GM19043 (cell line): Measurements from ENCODE around the gene TYSND1.
"Not testable (repeated sequence)": the region's sequence is repeated elsewhere in the genome, so short reads cannot be mapped to it uniquely, and the experiment has no call there.

Source experiments
- ATAC-seq: cut with Tn5 transposase; IDR thresholded peaks from one replicate; pipeline ENCODE4 v1.9.1; 2021; ENCODE audit warnings: low read depth; ENCODE audit not compliant: unreplicated experiment

TYSND1 gene

GRCh38 chr10:70137135-70137534, 9.4 kb downstream of the TYSND1 start:
- ATAC-seq = no peak

DNA sequence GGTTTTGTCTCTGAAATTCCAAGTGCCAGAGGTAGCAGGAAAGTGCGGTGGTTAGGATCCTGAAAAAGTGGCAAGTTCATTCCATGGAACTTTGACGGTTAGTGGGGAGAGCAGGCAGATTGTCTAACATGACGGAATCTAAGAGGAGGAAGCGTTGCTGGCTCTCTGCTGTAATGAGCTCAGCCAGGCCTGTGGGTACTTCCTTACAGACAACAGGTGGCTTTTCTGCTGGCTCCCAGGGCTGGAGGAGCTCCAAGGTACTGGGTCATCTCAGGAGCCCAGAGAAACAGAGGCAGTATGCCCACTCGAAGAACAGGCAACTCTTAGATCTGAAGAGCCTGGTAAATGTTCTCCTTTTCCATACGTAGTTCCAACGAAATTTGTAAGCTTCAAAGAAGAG, 10.8 kb downstream of the TYSND1 start:
- ATAC-seq = no peak

DNA sequence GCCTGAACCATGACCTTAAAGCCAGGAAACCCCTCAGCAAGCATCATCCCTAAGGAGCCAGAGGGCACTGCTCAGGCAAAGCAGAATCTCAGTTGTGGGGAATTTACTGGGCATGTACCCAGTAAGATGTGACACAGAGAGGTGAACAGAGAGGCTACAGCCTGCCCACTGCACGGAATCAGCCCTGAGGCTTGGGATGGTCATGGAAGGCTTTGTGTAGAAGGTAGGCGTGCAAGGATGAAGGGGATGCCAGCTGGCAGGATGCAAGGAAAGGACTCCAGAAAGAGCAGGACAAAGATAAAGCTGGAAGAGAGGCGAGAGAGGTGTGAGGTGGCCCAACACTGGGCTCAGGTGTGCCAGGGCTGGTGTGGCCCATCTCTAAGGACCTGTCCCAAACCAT, 11.5 kb downstream of the TYSND1 start:
- ATAC-seq = no peak

DNA sequence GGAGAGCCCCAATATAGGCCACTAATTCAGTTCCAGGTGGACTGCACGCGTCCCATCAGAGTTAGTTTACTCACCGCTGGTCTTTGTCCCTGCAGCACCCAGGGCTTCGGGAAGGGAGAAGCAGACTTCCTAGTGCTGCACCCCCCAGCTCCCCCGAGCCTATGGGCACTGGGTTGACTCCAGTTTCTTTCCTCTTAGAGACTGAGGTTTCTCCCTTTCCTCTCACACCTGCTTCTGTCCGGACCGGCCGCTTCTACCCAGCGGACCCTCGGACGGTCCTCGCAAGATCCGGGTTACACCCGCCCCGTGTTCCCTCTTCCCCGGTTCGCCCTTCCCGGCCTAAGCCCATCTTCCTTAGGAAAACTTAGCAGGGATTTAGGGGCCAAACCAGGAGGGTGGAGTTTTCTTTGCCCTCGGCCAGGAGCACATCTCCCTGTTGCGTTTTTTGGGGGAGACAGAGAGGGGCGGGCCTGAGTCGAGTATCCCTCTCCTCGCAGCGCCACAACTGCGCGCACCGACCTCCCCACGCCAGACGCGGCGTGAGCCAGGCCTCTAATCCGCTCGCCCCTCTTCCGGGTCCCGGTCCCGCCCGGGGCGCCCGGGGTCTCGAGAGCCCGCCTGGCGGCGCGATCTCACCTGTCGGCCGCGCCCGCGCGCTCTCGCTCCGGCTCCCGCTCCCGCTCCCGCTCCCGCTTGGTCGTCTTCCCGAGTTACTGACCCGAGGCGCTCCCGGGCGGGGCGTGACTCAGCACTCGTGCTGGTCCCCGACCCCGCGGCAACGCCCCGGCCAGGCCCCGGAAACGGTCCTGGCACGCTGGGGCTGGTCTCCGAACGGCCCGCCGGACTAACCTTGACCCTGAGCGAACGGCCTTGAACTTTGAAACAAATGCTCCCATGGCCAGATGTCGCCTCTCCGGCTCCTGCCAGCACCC, 14.1 kb downstream of the TYSND1 start, which contains the start of gene AIFM2:
AIFM2 (minus strand) TSS at position 728 of the 932 bp plus-strand sequence. CDS start 8,741 bp downstream, outside the sequence.
- peak; percentile 64 for ATAC-seq

- ATAC-seq = no peak
These were observed 15.0 kb downstream of the TYSND1 start for GRCh38 chr10:70131560-70131937.

- ATAC-seq = no peak
These were observed 15.5 kb downstream of the TYSND1 start for GRCh38 chr10:70130878-70131559.

GRCh38 chr10:70126700-70127395, 19.7 kb downstream of the TYSND1 start:
- ATAC-seq = no peak

- ATAC-seq = no peak
These were observed 20.5 kb downstream of the TYSND1 start for GRCh38 chr10:70125918-70126552.

GRCh38 chr10:70124918-70125317, 21.6 kb downstream of the TYSND1 start:
- no peak for ATAC-seq

- no peak for ATAC-seq
These were observed 22.1 kb downstream of the TYSND1 start for GRCh38 chr10:70124415-70124814.

DNA sequence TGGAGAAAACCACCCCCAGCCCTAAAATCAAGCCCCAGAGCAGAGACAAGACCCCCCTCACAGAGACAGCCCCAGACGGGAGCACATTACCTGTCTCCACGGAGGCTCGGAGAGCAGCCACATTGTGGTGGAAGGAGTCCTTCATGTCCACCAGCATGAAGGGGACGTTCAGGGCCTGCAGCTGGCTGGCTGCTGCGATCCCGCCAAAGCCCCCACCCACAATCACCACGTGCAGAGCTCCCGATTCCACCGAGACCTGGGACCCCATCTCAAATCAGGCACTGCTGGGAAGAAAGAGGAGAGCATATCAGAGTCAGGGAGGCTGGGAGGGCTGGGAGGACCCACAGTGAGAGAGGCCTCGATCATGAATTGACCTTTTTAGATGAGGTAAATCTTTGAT, 22.7 kb downstream of the TYSND1 start:
- ATAC-seq = no peak

- not testable (repeated sequence) for ATAC-seq
These were observed 23.3 kb downstream of the TYSND1 start for GRCh38 chr10:70123166-70123565.

DNA sequence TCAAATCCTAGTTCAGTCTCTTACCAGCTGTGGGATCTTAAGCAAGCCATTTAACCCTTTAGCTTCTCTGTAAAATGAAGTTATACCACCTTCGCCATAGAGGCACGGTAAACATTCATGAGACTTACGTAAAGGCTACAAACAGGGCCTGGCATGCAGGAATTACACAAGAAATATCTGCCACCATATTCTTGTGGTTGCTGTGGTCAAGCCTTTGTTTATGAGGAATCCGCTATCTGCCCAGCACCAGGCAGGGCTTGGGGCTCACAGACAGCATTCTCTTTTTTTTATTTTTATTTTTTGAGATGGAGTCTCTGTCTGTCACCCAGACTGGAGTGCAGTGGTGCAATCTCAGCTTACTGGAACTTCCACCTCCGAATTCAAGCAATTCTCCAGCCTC, 23.8 kb downstream of the TYSND1 start:
- no peak for ATAC-seq

DNA sequence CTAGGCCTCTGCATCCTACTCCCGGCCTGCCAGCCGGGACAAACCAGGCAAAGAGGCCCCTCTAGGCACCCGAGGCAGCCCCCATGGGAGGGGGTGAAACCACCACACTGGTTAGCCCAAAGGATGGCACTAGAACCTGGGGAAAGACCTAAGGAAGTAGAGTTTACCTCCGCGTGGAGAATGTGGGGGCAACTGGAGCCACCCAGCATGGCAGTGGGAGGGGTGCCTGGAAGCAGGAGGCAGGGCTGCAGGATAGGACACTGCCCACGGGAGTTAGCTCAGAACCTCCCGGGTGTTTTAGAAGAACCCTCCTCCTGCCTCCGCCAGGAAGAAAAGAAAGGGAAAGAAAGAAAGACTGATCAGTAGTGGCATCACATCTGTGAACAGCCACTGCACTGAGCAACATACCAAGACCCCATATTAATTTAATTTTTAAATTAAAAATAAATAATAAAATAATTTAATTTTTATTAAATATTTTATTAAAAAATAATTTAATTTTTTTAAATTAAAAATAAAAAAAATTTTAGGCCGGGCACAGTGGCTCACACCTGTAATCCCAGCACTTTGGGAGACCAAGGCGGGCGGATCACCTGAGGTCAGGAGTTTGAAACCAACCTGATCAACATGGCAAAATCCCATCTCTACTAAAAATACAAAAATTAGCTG, 25.1 kb downstream of the TYSND1 start:
- no peak for ATAC-seq

DNA sequence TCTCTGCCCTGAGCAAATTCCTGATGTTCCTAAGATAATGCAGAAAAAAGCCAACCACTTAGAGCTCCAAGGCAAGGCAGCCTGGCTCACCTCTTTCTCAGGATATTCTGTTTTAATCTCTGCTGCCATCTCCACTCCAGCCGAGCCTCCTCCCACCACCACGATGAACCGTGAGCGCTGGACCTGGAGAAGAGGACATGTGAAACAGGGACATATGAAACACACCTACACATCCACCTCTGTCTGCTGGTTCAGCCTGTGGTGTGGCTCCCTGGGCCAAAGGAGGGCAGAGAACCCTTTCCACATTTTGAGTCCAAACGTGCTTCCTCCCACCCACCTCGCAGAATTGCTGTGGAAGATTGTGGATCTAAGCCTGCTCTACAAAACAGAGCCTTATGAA, 26.1 kb downstream of the TYSND1 start:
- no peak for ATAC-seq

DNA sequence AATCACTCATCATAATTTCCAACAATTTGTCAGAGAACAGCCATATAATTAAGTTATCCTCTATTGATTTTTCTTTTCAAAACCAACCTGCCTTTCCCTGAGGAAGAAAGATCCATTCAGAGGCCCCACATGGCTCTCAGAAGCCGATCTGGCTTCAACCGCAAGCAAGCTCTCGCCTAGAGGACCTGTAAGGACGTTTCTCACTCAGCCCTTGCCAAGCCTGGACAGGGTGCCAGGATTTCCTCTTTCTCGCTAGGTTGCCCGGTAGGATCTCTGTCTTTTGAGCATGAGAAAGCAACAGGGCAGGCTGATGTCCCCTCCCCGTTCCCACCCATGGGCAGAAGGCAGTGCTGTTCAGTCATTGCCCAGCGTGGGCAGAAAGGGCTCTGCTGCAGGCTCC, 26.9 kb downstream of the TYSND1 start:
- ATAC-seq = no peak

- no peak for ATAC-seq
These were observed 27.3 kb downstream of the TYSND1 start for GRCh38 chr10:70119197-70119596.

- ATAC-seq = no peak
These were observed 28.3 kb downstream of the TYSND1 start for GRCh38 chr10:70118196-70118595.

GRCh38 chr10:70117646-70118045, 28.9 kb downstream of the TYSND1 start:
- no peak for ATAC-seq
